ENCODE measurements around the gene ALKBH4. TPM values are rescaled to one million over a fixed set of nuclear protein-coding genes. Genes with fewer than 3 reads are reported as not detected.

The ALKBH4 gene
- total and polyA plus RNA-seq, 2 donors (not counting 3 experiments of a cell fraction or from before 2014, with no cell fraction given), result 5.3 to 10.8 TPM

DNA sequence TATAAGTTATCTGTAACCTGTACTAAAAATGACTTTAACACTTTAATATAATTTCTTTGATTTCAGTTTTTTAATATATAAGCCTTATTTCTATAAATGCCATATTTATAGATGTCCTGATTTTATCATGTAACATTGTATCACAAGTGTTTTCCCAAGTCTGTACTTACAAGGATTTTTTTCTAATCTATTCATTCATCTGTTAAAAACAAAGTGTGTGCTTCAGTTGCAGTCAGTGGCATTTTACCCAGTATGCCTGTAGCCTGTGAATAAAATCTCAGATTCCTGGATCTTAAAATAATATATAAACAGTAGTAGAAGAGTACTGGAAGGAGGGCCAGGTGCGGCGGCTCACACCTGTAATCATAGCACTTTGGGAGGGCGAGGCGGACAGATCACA lies 51.1 kb downstream of the ALKBH4 start:
- ChIA-PET CTCF (interaction anchor here (1.1 to 2.7 kb wide), 3 partner anchors 9 to 126 kb away, joined by 3 to 11 read pairs (median 9); no protein-coding TSS in a partner anchor), POLR2A (no interaction called here)
- no peak overlapping the region for H3K9ac ChIP-seq (replicated peaks; ENCODE audit: extremely low read depth, insufficient read depth, low read length)
- no peak overlapping the region for H2AFZ ChIP-seq (ENCODE audit: low read depth, low read length)
- H4K20me1 ChIP-seq (replicated peaks; ENCODE audit: control insufficient read depth, extremely low read depth, insufficient read depth, low read length), result no peaks in the 10 kb centered on the region
- peaks cover 3 to 12% of the 10 kb centered on the region in 2 experiments for H3K36me3 ChIP-seq (ENCODE audit: control insufficient read depth in 2 of 2, extremely low read depth in 1 of 2, insufficient read depth in 2 of 2, low read length in 2 of 2)
- H3K9me1 ChIP-seq (replicated peaks; ENCODE audit: control insufficient read depth, extremely low read depth, insufficient read depth, low read length), result no peaks in the 10 kb centered on the region
- H3K27me3 ChIP-seq (ENCODE audit: control insufficient read depth in 2 of 2, insufficient read depth in 2 of 2, low read length in 2 of 2), result no peaks in the 10 kb centered on the region
- BruUV-seq (replicated peaks), result no TSS peak
- FAIRE-seq (no peak), DNase-seq (ENCODE audit: low read depth, low spot score) (no peak)
- H3K4me3 ChIP-seq (replicated peaks in 1 of 3; ENCODE audit: insufficient read depth in 1 of 3, low read depth in 1 of 3, low read length in 3 of 3), result no peak overlapping the region
- no peak overlapping the region for H3K27ac ChIP-seq (ENCODE audit: insufficient read depth, low read depth, low read length)
- TF ChIP-seq POLR2AphosphoS5 (IDR thresholded peaks at IDR 0.05; ENCODE audit: insufficient read depth, low read depth, low read length) (no peak), JUN (IDR thresholded peaks at IDR 0.05; ENCODE audit: borderline replicate concordance, insufficient read depth, insufficient read length, low read depth) (no peak), MYC (IDR thresholded peaks at IDR 0.05; ENCODE audit: low read depth, low read length) (no peak), POLR2A (IDR thresholded peaks at IDR 0.05; ENCODE audit: low read depth, low read length) (no peak), EZH2 (IDR thresholded peaks at IDR 0.05; ENCODE audit: borderline replicate concordance, low read depth, low read length, severe bottlenecking) (no peak), GATA2 (IDR thresholded peaks at IDR 0.05; ENCODE audit: insufficient read depth, insufficient read length, low read depth, low read length) (no peak), CTCF (IDR thresholded peaks at IDR 0.05; ENCODE audit: extremely low read depth in 1 of 2, insufficient read depth in 1 of 2, low read depth in 1 of 2, low read length in 2 of 2) (no peak), FOS (IDR thresholded peaks at IDR 0.05; ENCODE audit: borderline replicate concordance, insufficient read depth, low read length) (no peak)
- TF ChIP-seq, protein P1, sequence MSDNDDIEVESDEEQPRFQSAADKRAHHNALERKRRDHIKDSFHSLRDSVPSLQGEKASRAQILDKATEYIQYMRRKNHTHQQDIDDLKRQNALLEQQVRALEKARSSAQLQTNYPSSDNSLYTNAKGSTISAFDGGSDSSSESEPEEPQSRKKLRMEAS (IDR thresholded peaks at IDR 0.05; ENCODE audit: insufficient read depth, insufficient read length), result no peak
- intact Hi-C loops (cut with micrococcal nuclease), result no loop called here
- peaks cover 7% of the 10 kb centered on the region for H3K4me1 ChIP-seq (ENCODE audit: control insufficient read depth, extremely low read depth, insufficient read depth, low read length)
- H3K79me2 ChIP-seq (ENCODE audit: control insufficient read depth, insufficient read depth, low read length), result no peaks in the 10 kb centered on the region
- H3K9me3 ChIP-seq (replicated peaks; ENCODE audit: control insufficient read depth, insufficient read depth, low read length), result no peaks in the 10 kb centered on the region
- H3K4me2 ChIP-seq (ENCODE audit: insufficient read depth, low read length), result no peak overlapping the region
- dilution Hi-C loops (cut with MboI; ENCODE audit: extremely low pct_ligation_motif_present, low sequenced_read_pairs), result no loop called here

All from endothelial cell of umbilical vein (primary cell).